ENCODE data around the gene ANKHD1. TPM values are rescaled to one million over a fixed set of nuclear protein-coding genes. Genes with fewer than 3 reads are reported as not detected.

Gene ANKHD1
- total and polyA plus RNA-seq, 9 of the 15 experiments (the other 6 are each of a cell fraction or from before 2014, with no cell fraction given), result 38.9 to 138 (median 78.7) TPM

GRCh38 chr5:140568443-140569063 lies 166.9 kb downstream of the ANKHD1 start (continued):
- TF ChIP-seq NR3C1 (CRISPR knock-in tag; IDR thresholded peaks at IDR 0.05) (no peak), FIP1L1 (IDR thresholded peaks at IDR 0.05; ENCODE audit: low read depth, low read length, poor library complexity, severe bottlenecking) (no peak), KDM2B (CRISPR knock-in tag; IDR thresholded peaks at IDR 0.05) (no peak), MCM5 (IDR thresholded peaks at IDR 0.05; ENCODE audit: low read depth) (no peak), CREB3L1 (IDR thresholded peaks at IDR 0.05; ENCODE audit: borderline replicate concordance, low read depth) (no peak)

GRCh38 chr5:140569197-140569596 lies 167.6 kb downstream of the ANKHD1 start:
- intact Hi-C loops (cut with micrococcal nuclease), result no loop called here
- Histone ChIP-seq H3K4me3 (no peak overlapping the region), H3K79me2 (ENCODE audit: control insufficient read depth, insufficient read depth, low read length) (peaks cover 26% of the 10 kb centered on the region), H3K27me3 (ENCODE audit: control insufficient read depth in 2 of 2, insufficient read depth in 2 of 2, low read length in 2 of 2) (no peaks in the 10 kb centered on the region), H3K9me3 (replicated peaks; ENCODE audit: control insufficient read depth, insufficient read depth, low read depth, low read length) (no peaks in the 10 kb centered on the region), H3K27ac (ENCODE audit: extremely low read depth, low read depth, low read length) (no peak overlapping the region), H2AFZ (ENCODE audit: low read depth, low read length) (no peak overlapping the region), H4K20me1 (replicated peaks; ENCODE audit: control insufficient read depth, insufficient read depth, low read length) (no peaks in the 10 kb centered on the region), H3K36me3 (ENCODE audit: control insufficient read depth, insufficient read depth, low read length) (peaks cover 42% of the 10 kb centered on the region), H3K9me1 (ENCODE audit: control insufficient read depth, insufficient read depth, low read length) (no peaks in the 10 kb centered on the region), H3K4me1 (replicated peaks in 1 of 2; ENCODE audit: control insufficient read depth in 2 of 2, insufficient read depth in 2 of 2, low read length in 2 of 2) (peaks cover 22 to 32% of the 10 kb centered on the region in 2 experiments; a peak in 4 of 5 replicates), H3K9ac (ENCODE audit: insufficient read depth in 1 of 2, low read depth in 2 of 2, low read length in 2 of 2) (no peak overlapping the region), H3K4me2 (ENCODE audit: insufficient read depth, low read length) (no peak overlapping the region)
- no TSS peak for BruUV-seq (replicated peaks)
- ATAC-seq, result no peak
- 95% methylated on average over 4 of the region's 4 CpGs for WGBS (ENCODE audit: insufficient coverage, low coverage, missing lambda C conversion rate)
- TF ChIP-seq SNIP1 (IDR thresholded peaks at IDR 0.05; ENCODE audit: low read depth), result no peak
- FAIRE-seq, result no peak
- CTCF ChIA-PET (ENCODE audit: low intra/inter-chr PET ratio), result no interaction called here
- POLR2A ChIA-PET, result interaction anchor here (0.6 to 2.2 kb wide), 7 partner anchors 11 to 141 kb away, joined by 3 to 10 read pairs (median 4); partner anchors contain the start of gene SRA1
- in situ Hi-C loops (cut with MboI), result loop anchor here (5.0 kb wide), 1 partner anchor 73 kb away; no protein-coding TSS in a partner anchor
- DNase-seq (ENCODE audit: extremely low read depth in 1 of 4, low spot score in 3 of 4), result no peak
